Adrenal gland (tissue), 12 donors: ENCODE results near the gene ITGA7. TPM values are rescaled to one million over a fixed set of nuclear protein-coding genes. Genes with fewer than 3 reads are reported as not detected.

Source experiments
- DNase-seq, 7 donors: peaks; one replicate each; pipeline ENCODE4 v3.0.0-alpha.2; 2019 to 2020
- H3K27ac ChIP-seq, 5 donors: fragments of 200-600 bp; sonication (generic) in 4 of 5; 1 replicate in 3 of 5; 2 replicates in 2 of 5; pipeline versions ENCODE4 v1.5.1 to v1.8.0; 2016 to 2020; ENCODE audit warnings: mild to moderate bottlenecking in 1 of 5
- H3K27me3 ChIP-seq: fragments of 200-600 bp; 2 replicates; pipeline ENCODE4 v1.8.0; 2021
- H3K36me3 ChIP-seq, 2 donors: fragments of 200-600 bp; replicated peaks in 1 of 2; 1 replicate in 1 of 2; 2 replicates in 1 of 2; pipeline versions ENCODE4 v1.5.1 to v1.8.0; 2018 to 2022
- H3K4me1 ChIP-seq, 2 donors: fragments of 200-600 bp; replicated peaks in 1 of 2; 1 replicate in 1 of 2; 2 replicates in 1 of 2; pipeline versions ENCODE4 v1.5.1 to v1.8.0; 2018 to 2021
- H3K4me3 ChIP-seq, 4 donors: fragments of 200-600 bp; sonication (generic) in 3 of 4; one replicate each; pipeline ENCODE4 v1.5.1; 2016 to 2018
- H3K9me3 ChIP-seq, 3 donors: fragments of 200-600 bp; sonication (generic) in 1 of 3; replicated peaks in 1 of 3; 1 replicate in 2 of 3; 2 replicates in 1 of 3; pipeline versions ENCODE4 v1.5.1 to v1.8.0; 2016 to 2021
- CTCF ChIP-seq, 6 experiments: fragments of 450-650 bp in 4 of 6; fragments of 200-600 bp in 2 of 6; sonication (generic) in 1 of 6; IDR thresholded peaks; 1 replicate in 5 of 6; 2 replicates in 1 of 6; pipeline versions ENCODE4 v1.5.1 to v1.8.0; 2016 to 2021; ENCODE audit warnings: antibody characterized with exemption in 6 of 6, mild to moderate bottlenecking in 2 of 6, moderate library complexity in 1 of 6
- POLR2A ChIP-seq, 2 donors: fragments of 450-650 bp; IDR thresholded peaks; one replicate each; pipeline ENCODE4 v1.6.1; 2017; ENCODE audit warnings: antibody characterized with exemption in 2 of 2, mild to moderate bottlenecking in 2 of 2, moderate library complexity in 1 of 2
- WGBS, 4 donors: extraction: QIAGEN DNeasy Blood & Tissue Kit in 2 of 4; methylation state at CpG; one replicate each; pipeline versions ENCODE4 v1.1.5 to v1.1.7; 2013 to 2017; 5-methylcytosine and 5-hydroxymethylcytosine counted together
- intact Hi-C, 2 donors: fragments of 100-400 bp; cut with DNase I; formaldehyde crosslinking; loops; one replicate each; pipeline versions ENCODE4 v1.14.1 to v1.15.0; 2022 to 2023
- polyA plus RNA-seq, 3 donors: library from polyadenylated mRNA; stranded (reverse); fragments of 200-250 nt in 2 of 3; fragments of 350-450 nt in 1 of 3; fragmentation: Illumina TruSeq in 1 of 3; extraction: RNeasy Lipid Tissue Mini Kit (QIAGEN cat#74804) in 1 of 3; gene quantifications; one replicate each; pipeline ENCODE4 v1.2.3, GENCODE V29; 2013 to 2014
- total RNA-seq, 9 donors: library from RNA; depleted of rRNA in 4 of 9; stranded (reverse); fragments of >200 nt in 4 of 9; fragments of 120-200 nt in 1 of 9; fragmentation: NEBNext Ultra II Directional in 1 of 9; extraction: Animal tissue kit (Norgen Biotek cat#: 25700) in 1 of 9; gene quantifications; one replicate each; pipeline versions ENCODE4 v1.1.0 to v1.2.4, GENCODE V29; 2013 to 2023
- donor health status: healthy with polysubstance abuse.
- donor health status: Bipolar disorder and iron deficiency.
- donor health status: DM: yes; HTN: yes; CAD: no.
- donor health status: DM: no; HTN: no; CAD: no.
- donor health status: DM: no; HTN: no; CAD: no.
- donor health status: DM: yes; HTN: yes; CAD: no.

Gene ITGA7
- total and polyA plus RNA-seq, 12 donors, result 5.7 to 77.1 (median 15.7) TPM

GRCh38 chr12:55739025-55739378, 31.3 kb upstream of the ITGA7 start:
- H3K27me3 ChIP-seq, result no peaks in the 10 kb centered on the region
- WGBS, 4 donors, result 62 to 76% (median 68%) methylated on average over 2 of the region's 2 CpGs
- no peak for DNase-seq
- H3K9me3 ChIP-seq, result no peaks in the 10 kb centered on the region
- no peak overlapping the region for H3K27ac ChIP-seq
- H3K4me3 ChIP-seq, result no peak overlapping the region
- TF ChIP-seq CTCF (IDR thresholded peaks at IDR 0.05) (no peak), POLR2A (IDR thresholded peaks at IDR 0.05) (no peak)
- intact Hi-C loops, result loop anchor here in 1 of 2 donors (5.0 kb wide), 1 partner anchor 198 kb away; no protein-coding TSS in a partner anchor
- H3K4me1 ChIP-seq, result peaks cover 12 to 17% of the 10 kb centered on the region in 2 donors
- H3K36me3 ChIP-seq, result no peaks in the 10 kb centered on the region

DNA sequence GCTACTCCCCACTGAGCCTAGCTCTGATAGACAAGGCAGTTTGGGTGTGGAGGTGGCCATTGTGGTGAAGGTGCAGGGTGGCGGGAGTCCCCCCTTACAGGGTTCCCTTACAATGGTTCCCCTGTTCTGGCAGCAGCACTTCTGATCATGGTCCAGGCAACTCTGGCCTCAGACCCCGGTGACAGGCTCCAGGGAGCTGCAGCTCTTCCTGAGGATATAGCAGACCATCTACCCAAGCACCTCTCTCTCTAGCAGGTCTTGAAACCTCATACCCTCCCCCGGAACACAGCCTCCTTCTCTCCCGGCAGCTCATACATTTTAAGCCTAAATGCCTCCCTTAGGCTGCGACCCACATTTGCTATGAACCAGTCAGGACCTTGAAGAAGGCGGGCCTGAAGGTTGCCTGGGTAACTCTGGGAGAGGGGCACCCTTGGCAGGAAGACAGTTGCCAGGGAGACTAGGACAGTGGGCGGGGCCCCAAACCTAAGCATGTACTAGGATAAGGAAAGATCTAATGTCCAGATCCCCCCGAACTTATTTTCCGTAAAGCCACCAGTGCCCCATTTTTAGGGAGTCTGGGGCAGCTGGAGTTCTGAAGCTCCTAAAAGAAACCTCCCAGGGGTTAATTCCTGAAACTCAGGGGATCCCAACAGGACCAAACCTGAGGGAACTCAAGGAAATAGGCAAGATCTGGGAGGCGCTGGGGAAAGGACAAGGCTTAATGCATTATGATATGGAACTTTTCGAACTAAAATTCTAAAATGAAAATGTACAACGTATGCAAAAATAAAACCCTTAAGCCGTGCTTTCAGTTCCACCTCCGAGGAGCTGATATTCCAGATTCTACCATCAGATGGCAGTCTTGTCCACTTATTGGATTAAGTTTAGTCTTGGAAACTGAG, 30.7 kb upstream of the ITGA7 start:
- 1 to 3% (median 1%) methylated on average over 13 to 14 of the region's 14 CpGs for WGBS, 4 donors
- peak; percentile 78 to 97 (median 95) for TF ChIP-seq CTCF (IDR thresholded peaks at IDR 0.05)
- TF ChIP-seq POLR2A (IDR thresholded peaks at IDR 0.05), result no peak
- H3K27ac ChIP-seq, result peak overlapping the region; percentile 36 to 81 (median 72)
- no peaks in the 10 kb centered on the region for H3K27me3 ChIP-seq
- intact Hi-C loops, result loop anchor here in 1 of 2 donors (5.0 kb wide), 1 partner anchor 199 kb away; no protein-coding TSS in a partner anchor
- peak; percentile 80 to 93 (median 86) for DNase-seq
- no peaks in the 10 kb centered on the region for H3K36me3 ChIP-seq
- H3K9me3 ChIP-seq, result no peaks in the 10 kb centered on the region
- H3K4me1 ChIP-seq, result peaks cover 6 to 11% of the 10 kb centered on the region in 2 donors
- H3K4me3 ChIP-seq, result peak overlapping the region in 3 of 4 donors; percentile 19 to 71 (median 51)

GRCh38 chr12:55737581-55738122, 29.9 kb upstream of the ITGA7 start:
- Histone ChIP-seq H3K9me3 (no peaks in the 10 kb centered on the region), H3K27ac (peak overlapping the region in 4 of 5 donors; percentile 62 to 81 (median 72)), H3K4me3 (peak overlapping the region in 1 of 4 donors; percentile 71), H3K36me3 (no peaks in the 10 kb centered on the region), H3K4me1 (peaks cover 6 to 11% of the 10 kb centered on the region in 2 donors), H3K27me3 (no peaks in the 10 kb centered on the region)
- DNase-seq, result peak in 1 of 7 donors; percentile 47
- 7 to 16% (median 11%) methylated on average over 4 of the region's 4 CpGs for WGBS, 4 donors
- TF ChIP-seq CTCF (IDR thresholded peaks at IDR 0.05) (no peak), POLR2A (IDR thresholded peaks at IDR 0.05) (no peak)
- intact Hi-C loops, result loop anchor here in 1 of 2 donors (5.0 kb wide), 1 partner anchor 200 kb away; no protein-coding TSS in a partner anchor
